B cell (primary cell): ENCODE measurements around the gene SUCLG1. TPM values are rescaled to one million over a fixed set of nuclear protein-coding genes. Genes with fewer than 3 reads are reported as not detected.

ENCODE experiments used
- ATAC-seq: fragments of 200-7000 bp; cut with Tn5 transposase; one replicate; pipeline ENCODE4 v1.10.0; 2021; ENCODE audit warnings: low read depth, mild to moderate bottlenecking, moderate number of reproducible peaks, moderate library complexity
- CTCF ChIA-PET: fragments of 350-600 bp; sonication (Branson Sonifier 250); formaldehyde crosslinking; loops from one replicate; lab custom pipeline; 2021; ENCODE audit warnings: antibody characterized with exemption, inconsistent platforms; lab: Charles Lee
- POLR2A ChIA-PET: fragments of 350-600 bp; sonication (Branson Sonifier 250); formaldehyde crosslinking; loops from one replicate; lab custom pipeline; 2021; ENCODE audit warnings: antibody characterized with exemption; lab: Charles Lee
- DNase-seq: peaks from one replicate; pipeline ENCODE4 v3.0.0; 2013
- H2AFZ ChIP-seq: 2 replicates; pipeline ENCODE4 v1.6.1; 2012; ENCODE audit warnings: mild to moderate bottlenecking, low read depth, low read length; ENCODE audit not compliant: insufficient read depth, poor library complexity, severe bottlenecking
- H3K27ac ChIP-seq, 2 donors: 1 replicate in 1 of 2; 2 replicates in 1 of 2; pipeline ENCODE4 v1.5.1; 2012 to 2013; ENCODE audit warnings: low read length in 2 of 2, mild to moderate bottlenecking in 2 of 2, moderate library complexity in 1 of 2
- H3K27me3 ChIP-seq, 4 experiments: fragments of 200-600 bp in 1 of 4; sonication (generic) in 1 of 4; replicated peaks in 1 of 4; 1 replicate in 2 of 4; 2 replicates in 2 of 4; pipeline versions ENCODE4 v1.6.1 to v1.7.0; 2013 to 2016; ENCODE audit warnings: low read length in 3 of 4, mild to moderate bottlenecking in 2 of 4, mixed read lengths in 1 of 4, moderate library complexity in 1 of 4; ENCODE audit not compliant: insufficient read depth in 4 of 4, control insufficient read depth in 3 of 4; ENCODE audit errors: control extremely low read depth in 1 of 4
- H3K36me3 ChIP-seq, 2 experiments: replicated peaks in 1 of 2; 1 replicate in 1 of 2; 2 replicates in 1 of 2; pipeline versions ENCODE4 v1.6.1 to v1.7.1; 2013; ENCODE audit warnings: low read length in 1 of 2; ENCODE audit not compliant: insufficient read depth in 2 of 2, control insufficient read depth in 1 of 2; ENCODE audit errors: control extremely low read depth in 1 of 2, extremely low read depth in 1 of 2
- H3K4me1 ChIP-seq, 2 donors: fragments of 200-600 bp in 1 of 2; sonication (generic) in 1 of 2; 1 replicate in 1 of 2; 2 replicates in 1 of 2; pipeline versions ENCODE4 v1.5.1 to v1.6.1; 2013 to 2017; ENCODE audit warnings: low read length in 2 of 2; ENCODE audit not compliant: control insufficient read depth in 2 of 2, insufficient read depth in 2 of 2
- H3K4me2 ChIP-seq: replicated peaks from 2 replicates; pipeline ENCODE3; 2012; ENCODE audit warnings: mild to moderate bottlenecking, low read depth, low read length; ENCODE audit not compliant: poor library complexity, severe bottlenecking
- H3K4me3 ChIP-seq, 5 experiments: fragments of 200-600 bp in 1 of 5; sonication (generic) in 1 of 5; 1 replicate in 3 of 5; 2 replicates in 2 of 5; pipeline versions ENCODE4 v1.5.1 to v1.7.0; 2011 to 2016; ENCODE audit warnings: low read length in 4 of 5, mild to moderate bottlenecking in 4 of 5, low read depth in 2 of 5, control low read depth in 1 of 5, moderate library complexity in 1 of 5; ENCODE audit not compliant: insufficient read depth in 1 of 5; ENCODE audit errors: control extremely low read depth in 1 of 5, extremely low read depth in 1 of 5
- H3K79me2 ChIP-seq: fragments of 200-600 bp; sonication (generic); one replicate; pipeline ENCODE4 v1.6.0; 2016; ENCODE audit warnings: low read length; ENCODE audit not compliant: control insufficient read depth, insufficient read depth
- H3K9ac ChIP-seq: fragments of 200-600 bp; sonication (generic); 2 replicates; pipeline ENCODE4 v1.6.1; 2017; ENCODE audit warnings: mild to moderate bottlenecking, low read length, moderate library complexity
- H3K9me3 ChIP-seq, 3 donors: one replicate each; pipeline versions ENCODE4 v1.6.1 to v1.7.1; 2013; ENCODE audit warnings: low read length in 2 of 3; ENCODE audit not compliant: control insufficient read depth in 2 of 3, insufficient read depth in 1 of 3; ENCODE audit errors: control extremely low read depth in 1 of 3
- H4K20me1 ChIP-seq: 2 replicates; pipeline ENCODE4 v1.6.0; 2012; ENCODE audit warnings: mild to moderate bottlenecking, low read length; ENCODE audit not compliant: insufficient read depth, control insufficient read depth, poor library complexity, severe bottlenecking
- H3K27ac Mint-ChIP-seq: one replicate; pipeline ENCODE4 v1.8.0; 2021; ENCODE audit warnings: mixed read lengths
- H3K27me3 Mint-ChIP-seq: one replicate; pipeline ENCODE4 v1.8.0; 2021; ENCODE audit warnings: mixed read lengths
- H3K4me1 Mint-ChIP-seq: one replicate; pipeline ENCODE4 v1.8.0; 2021; ENCODE audit warnings: mixed read lengths
- H3K4me3 Mint-ChIP-seq: one replicate; pipeline ENCODE4 v1.8.0; 2021; ENCODE audit warnings: mixed read lengths
- H3K9me3 Mint-ChIP-seq: one replicate; pipeline ENCODE4 v1.8.0; 2022; ENCODE audit warnings: mixed read lengths; ENCODE audit not compliant: insufficient read depth
- CTCF ChIP-seq: fragments of 200-600 bp; IDR thresholded peaks from one replicate; pipeline ENCODE4 v1.8.0; 2022; ENCODE audit warnings: antibody characterized with exemption, mild to moderate bottlenecking
- EZH2 ChIP-seq: IDR thresholded peaks from 2 replicates; pipeline ENCODE4 v1.6.1; 2012; ENCODE audit warnings: borderline replicate concordance, low read depth, mild to moderate bottlenecking, moderate library complexity, low read length; ENCODE audit not compliant: insufficient read depth, poor library complexity, severe bottlenecking
- WGBS: methylation state at CpG from one replicate; pipeline ENCODE4 v1.1.5; 2013; ENCODE audit warnings: missing lambda C conversion rate; ENCODE audit not compliant: insufficient coverage; 5-methylcytosine and 5-hydroxymethylcytosine counted together
- intact Hi-C: fragments of 100-400 bp; cut with micrococcal nuclease; formaldehyde crosslinking; loops from one replicate; pipeline ENCODE4 v1.10.0; 2022
- polyA plus RNA-seq: library from polyadenylated mRNA; depleted of rRNA; stranded (reverse); fragments of >200 nt; gene quantifications from 2 replicates; pipeline ENCODE4 v1.2.3, GENCODE V29; 2012
- total RNA-seq, 2 donors: library from RNA; stranded (reverse); fragments of 120-200 nt in 1 of 2; gene quantifications; 1 replicate in 1 of 2; 2 replicates in 1 of 2; pipeline versions ENCODE4 v1.2.3 to v1.2.4, GENCODE V29; 2013 to 2022

SUCLG1 gene
- total and polyA plus RNA-seq, 2 donors (not counting 1 experiment from before 2014, with no cell fraction given), result 16.1 to 31.8 TPM

GRCh38 chr2:84389794-84390193, 69.3 kb downstream of the SUCLG1 start:
- Histone ChIP-seq H3K79me2 (no peaks in the 10 kb centered on the region), H4K20me1 (no peaks in the 10 kb centered on the region), H3K4me3 (no peak overlapping the region), H2AFZ (no peak overlapping the region), H3K4me2 (no peak overlapping the region), H3K9me3 (peaks cover 0 to 6% (median 0%) of the 10 kb centered on the region in 3 donors), H3K9ac (no peak overlapping the region), H3K27ac (no peak overlapping the region), H3K27me3 (peaks cover 0 to 12% (median 3%) of the 10 kb centered on the region in 4 experiments), H3K4me1 (no peaks in the 10 kb centered on the region), H3K36me3 (no peaks in the 10 kb centered on the region)
- Mint-ChIP-seq H3K4me1 (no peaks in the 10 kb centered on the region), H3K9me3 (peaks cover 3% of the 10 kb centered on the region), H3K27ac (no peak overlapping the region), H3K27me3 (peaks cover 34% of the 10 kb centered on the region), H3K4me3 (no peak overlapping the region)
- POLR2A ChIA-PET, result no interaction called here
- TF ChIP-seq EZH2 (no peak), CTCF (no peak)
- intact Hi-C loops, result no loop called here
- ATAC-seq (no peak), DNase-seq (no peak)
- WGBS, result 60% methylated on average over 1 of the region's 1 CpG
- CTCF ChIA-PET, result no interaction called here

GRCh38 chr2:84388921-84389490, 70.1 kb downstream of the SUCLG1 start:
- ATAC-seq (no peak), DNase-seq (no peak)
- intact Hi-C loops, result no loop called here
- no peak for TF ChIP-seq EZH2
- TF ChIP-seq CTCF, result no peak
- H2AFZ ChIP-seq, result no peak overlapping the region
- H3K4me2 ChIP-seq, result no peak overlapping the region
- no peak overlapping the region for H3K27ac Mint-ChIP-seq
- no peaks in the 10 kb centered on the region for H3K4me1 ChIP-seq
- no peak overlapping the region for H3K4me3 Mint-ChIP-seq
- H3K36me3 ChIP-seq, result no peaks in the 10 kb centered on the region
- H3K9ac ChIP-seq, result no peak overlapping the region
- CTCF ChIA-PET, result no interaction called here
- H3K27me3 ChIP-seq, result peaks cover 0 to 12% (median 3%) of the 10 kb centered on the region in 4 experiments
- 90% methylated on average over 8 of the region's 9 CpGs for WGBS
- no peaks in the 10 kb centered on the region for H3K4me1 Mint-ChIP-seq
- peaks cover 3% of the 10 kb centered on the region for H3K9me3 Mint-ChIP-seq
- POLR2A ChIA-PET, result no interaction called here
- peaks cover 37% of the 10 kb centered on the region for H3K27me3 Mint-ChIP-seq
- no peak overlapping the region for H3K4me3 ChIP-seq
- H4K20me1 ChIP-seq, result no peaks in the 10 kb centered on the region
- no peaks in the 10 kb centered on the region for H3K79me2 ChIP-seq
- H3K27ac ChIP-seq, result no peak overlapping the region
- H3K9me3 ChIP-seq, result peaks cover 0 to 6% (median 0%) of the 10 kb centered on the region in 3 donors
